ENCODE results near the gene SAMD4B. TPM values are rescaled to one million over a fixed set of nuclear protein-coding genes. Genes with fewer than 3 reads are reported as not detected.
A peak's percentile ranks its signal among the peaks of the same experiment; 100 is the strongest.

Gene SAMD4B
- total and polyA plus RNA-seq, 2 donors (not counting 1 experiment from before 2014, with no cell fraction given), result 33.0 to 39.1 TPM

GRCh38 chr19:39356647-39357046, 14.4 kb downstream of the SAMD4B start:
- H3K4me1 ChIP-seq (ENCODE audit: control insufficient read depth, extremely low read depth, insufficient read depth, low read length), result peaks cover 2% of the 10 kb centered on the region
- DNase-seq (ENCODE audit: low read depth in 2 of 2), result no peak
- no peak overlapping the region for H3K4me2 ChIP-seq (ENCODE audit: extremely low read depth, insufficient read depth, low read length)
- TF ChIP-seq CTCF (conservative IDR thresholded peaks at IDR 0.05 in 1 of 2, IDR thresholded peaks at IDR 0.05 in 1 of 2; ENCODE audit: low read depth in 1 of 2, low read length in 2 of 2), result no peak
- no peak for TF ChIP-seq EZH2 (IDR thresholded peaks at IDR 0.05; ENCODE audit: low read length, missing control alignments)
- no peak overlapping the region for H3K4me3 ChIP-seq (replicated peaks in 1 of 4; ENCODE audit: control extremely low read depth in 1 of 4, insufficient read depth in 1 of 4, low read depth in 3 of 4, low read length in 4 of 4)
- no peak overlapping the region for H3K27ac ChIP-seq (ENCODE audit: insufficient read depth, low read length)
- H3K9ac ChIP-seq (ENCODE audit: insufficient read depth, low read length), result no peak overlapping the region
- H4K20me1 ChIP-seq (ENCODE audit: control insufficient read depth, extremely low read depth, insufficient read depth, low read length), result no peaks in the 10 kb centered on the region
- peaks cover 4% of the 10 kb centered on the region for H3K79me2 ChIP-seq (ENCODE audit: control insufficient read depth, insufficient read depth, low read length)
- H3K9me3 ChIP-seq (ENCODE audit: control insufficient read depth, insufficient read depth, low read depth, low read length), result no peaks in the 10 kb centered on the region
- no peaks in the 10 kb centered on the region for H3K27me3 ChIP-seq (ENCODE audit: control insufficient read depth, insufficient read depth, low read length)
- peaks cover 34% of the 10 kb centered on the region for H3K36me3 ChIP-seq (ENCODE audit: control insufficient read depth, insufficient read depth, low read length)
- H2AFZ ChIP-seq (ENCODE audit: low read length), result no peak overlapping the region

- Histone ChIP-seq H3K79me2 (ENCODE audit: control insufficient read depth, insufficient read depth, low read length) (no peaks in the 10 kb centered on the region), H4K20me1 (ENCODE audit: control insufficient read depth, extremely low read depth, insufficient read depth, low read length) (no peaks in the 10 kb centered on the region), H3K9ac (ENCODE audit: insufficient read depth, low read length) (no peak overlapping the region), H2AFZ (ENCODE audit: low read length) (no peak overlapping the region), H3K36me3 (ENCODE audit: control insufficient read depth, insufficient read depth, low read length) (peaks cover 31% of the 10 kb centered on the region), H3K27me3 (ENCODE audit: control insufficient read depth, insufficient read depth, low read length) (no peaks in the 10 kb centered on the region), H3K4me2 (ENCODE audit: extremely low read depth, insufficient read depth, low read length) (no peak overlapping the region), H3K9me3 (ENCODE audit: control insufficient read depth, insufficient read depth, low read depth, low read length) (no peaks in the 10 kb centered on the region), H3K4me1 (ENCODE audit: control insufficient read depth, extremely low read depth, insufficient read depth, low read length) (peaks cover 19% of the 10 kb centered on the region), H3K27ac (ENCODE audit: insufficient read depth, low read length) (no peak overlapping the region), H3K4me3 (replicated peaks in 1 of 4; ENCODE audit: control extremely low read depth in 1 of 4, insufficient read depth in 1 of 4, low read depth in 3 of 4, low read length in 4 of 4) (no peak overlapping the region)
- TF ChIP-seq CTCF (conservative IDR thresholded peaks at IDR 0.05 in 1 of 2, IDR thresholded peaks at IDR 0.05 in 1 of 2; ENCODE audit: low read depth in 1 of 2, low read length in 2 of 2) (no peak), EZH2 (IDR thresholded peaks at IDR 0.05; ENCODE audit: low read length, missing control alignments) (no peak)
- DNase-seq (ENCODE audit: low read depth in 2 of 2), result no peak
Measured at GRCh38 chr19:39359026-39359425, 16.8 kb downstream of the SAMD4B start.

- Histone ChIP-seq H4K20me1 (ENCODE audit: control insufficient read depth, extremely low read depth, insufficient read depth, low read length) (no peaks in the 10 kb centered on the region), H3K79me2 (ENCODE audit: control insufficient read depth, insufficient read depth, low read length) (no peaks in the 10 kb centered on the region), H3K36me3 (ENCODE audit: control insufficient read depth, insufficient read depth, low read length) (peaks cover 29% of the 10 kb centered on the region), H3K4me3 (replicated peaks in 1 of 4; ENCODE audit: control extremely low read depth in 1 of 4, insufficient read depth in 1 of 4, low read depth in 3 of 4, low read length in 4 of 4) (no peak overlapping the region), H3K27ac (ENCODE audit: insufficient read depth, low read length) (no peak overlapping the region), H3K9me3 (ENCODE audit: control insufficient read depth, insufficient read depth, low read depth, low read length) (no peaks in the 10 kb centered on the region), H3K4me2 (ENCODE audit: extremely low read depth, insufficient read depth, low read length) (no peak overlapping the region), H2AFZ (ENCODE audit: low read length) (no peak overlapping the region), H3K4me1 (ENCODE audit: control insufficient read depth, extremely low read depth, insufficient read depth, low read length) (peaks cover 28% of the 10 kb centered on the region), H3K27me3 (ENCODE audit: control insufficient read depth, insufficient read depth, low read length) (no peaks in the 10 kb centered on the region), H3K9ac (ENCODE audit: insufficient read depth, low read length) (no peak overlapping the region)
- no peak for TF ChIP-seq EZH2 (IDR thresholded peaks at IDR 0.05; ENCODE audit: low read length, missing control alignments)
- no peak for TF ChIP-seq CTCF (conservative IDR thresholded peaks at IDR 0.05 in 1 of 2, IDR thresholded peaks at IDR 0.05 in 1 of 2; ENCODE audit: low read depth in 1 of 2, low read length in 2 of 2)
- peak in 1 of 2 donors; percentile 31 for DNase-seq (ENCODE audit: low read depth in 2 of 2)
Measured at GRCh38 chr19:39360599-39360998, 18.4 kb downstream of the SAMD4B start.

All from fibroblast of lung (primary cell).